ENCODE results near the gene KDM6A.
"Not testable (repeated sequence)": the region's sequence is repeated elsewhere in the genome, so short reads cannot be mapped to it uniquely, and the experiment has no call there.

KDM6A gene

DNA sequence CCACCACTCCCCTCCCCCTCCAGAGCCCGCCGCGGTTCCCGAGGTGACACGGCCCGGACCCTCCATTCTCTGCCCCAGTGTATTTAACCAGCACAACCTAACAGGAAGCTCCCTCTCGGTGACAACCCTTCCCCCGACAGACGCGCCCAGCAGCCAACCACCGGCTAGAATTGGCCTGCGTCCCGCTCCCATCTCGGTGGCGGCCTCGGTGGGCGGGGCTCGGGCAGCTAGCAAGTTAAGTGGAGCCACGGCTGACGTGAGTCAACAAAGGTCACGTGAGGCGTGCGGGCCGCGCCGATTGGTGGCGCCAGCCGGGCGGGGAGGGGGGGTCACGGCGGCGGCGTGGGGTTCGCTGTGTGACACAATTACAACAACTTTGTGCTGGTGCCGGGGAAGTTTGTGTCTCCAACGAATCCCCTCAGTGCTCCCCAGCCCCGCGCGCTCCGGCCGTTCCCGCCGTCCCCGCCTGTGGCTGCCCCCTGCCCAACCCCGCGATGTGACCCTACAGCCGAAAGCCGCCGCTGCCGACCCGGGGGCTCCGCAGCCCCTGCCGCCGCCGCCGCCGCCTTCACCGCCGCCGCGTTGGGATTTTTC lies at the start of gene KDM6A:
Gene KDM6A (plus strand): TSS at position 368 of the 594 bp plus-strand sequence. CDS start 364 bp downstream, outside the sequence.
- peak; percentile 86 to 92 for DNase-seq (ENCODE audit: low read depth in 2 of 2)

DNA sequence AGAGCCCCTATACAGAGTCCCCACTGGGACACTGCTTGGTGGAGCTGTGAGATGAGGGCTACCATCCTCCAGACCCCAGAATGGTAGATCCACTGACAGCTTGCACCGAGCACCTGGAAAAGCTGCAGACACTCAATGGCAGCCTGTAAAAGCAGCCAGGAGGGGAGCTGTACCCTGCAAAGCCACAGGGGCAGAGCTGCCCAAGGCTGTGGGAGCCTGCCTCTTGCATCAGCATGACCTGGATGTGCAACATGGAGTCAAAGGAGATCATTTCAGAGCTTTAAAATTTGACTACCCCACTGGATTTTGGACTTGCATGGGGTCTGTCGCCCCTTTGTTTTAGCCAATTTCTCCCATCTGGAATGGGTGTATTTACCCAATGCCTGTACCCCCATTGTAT lies 49.8 kb upstream of the KDM6A start:
- not testable (repeated sequence) for DNase-seq (ENCODE audit: low read depth in 2 of 2)

DNA sequence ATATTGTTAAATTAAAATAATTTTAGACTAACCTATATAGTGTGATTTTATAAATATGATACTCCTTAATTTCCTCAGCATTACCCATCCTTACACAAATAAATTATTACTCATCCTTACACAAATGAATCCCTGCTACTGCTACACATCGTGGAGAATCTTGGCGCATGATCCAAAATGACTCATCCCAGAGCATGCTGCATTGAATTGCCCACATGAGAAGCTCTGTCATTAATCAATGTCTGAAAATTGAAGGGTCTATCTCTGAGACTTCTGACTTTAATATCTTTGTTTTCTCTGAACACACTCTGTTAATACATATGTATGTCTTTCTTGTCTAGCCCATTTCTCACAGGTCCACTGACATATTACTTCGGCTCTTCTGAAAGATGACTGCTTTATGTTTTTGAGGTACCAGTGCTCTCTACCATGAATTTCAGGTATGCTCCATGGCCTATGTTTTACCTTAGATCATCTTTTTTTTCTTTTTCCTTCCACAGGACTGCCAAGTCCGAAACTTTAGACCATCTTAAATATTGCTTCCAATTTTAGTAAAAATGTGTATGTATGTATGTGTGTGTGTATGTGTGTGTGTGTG lies 44.9 kb upstream of the KDM6A start:
- DNase-seq (ENCODE audit: low read depth in 2 of 2) = no peak

DNA sequence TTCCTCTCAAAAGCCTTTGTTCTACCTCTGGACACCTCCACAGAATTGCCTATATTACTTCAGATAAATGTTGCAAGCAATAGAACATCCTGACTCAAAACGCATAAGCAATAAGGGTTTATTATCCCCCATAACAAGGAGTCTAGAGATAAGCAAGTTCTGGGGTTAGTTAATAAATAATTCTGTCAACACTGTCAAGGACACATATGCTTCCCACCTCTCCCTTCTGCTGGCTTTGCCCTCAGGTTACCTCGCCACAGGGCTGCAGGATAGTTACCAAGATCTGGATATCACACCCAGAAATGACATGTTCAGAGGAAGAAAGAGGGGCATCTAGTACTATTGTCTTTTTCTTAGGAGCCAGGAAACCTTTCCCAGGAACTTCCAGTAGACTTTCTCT lies 43.2 kb upstream of the KDM6A start:
- DNase-seq (ENCODE audit: low read depth in 2 of 2) = no peak

DNA sequence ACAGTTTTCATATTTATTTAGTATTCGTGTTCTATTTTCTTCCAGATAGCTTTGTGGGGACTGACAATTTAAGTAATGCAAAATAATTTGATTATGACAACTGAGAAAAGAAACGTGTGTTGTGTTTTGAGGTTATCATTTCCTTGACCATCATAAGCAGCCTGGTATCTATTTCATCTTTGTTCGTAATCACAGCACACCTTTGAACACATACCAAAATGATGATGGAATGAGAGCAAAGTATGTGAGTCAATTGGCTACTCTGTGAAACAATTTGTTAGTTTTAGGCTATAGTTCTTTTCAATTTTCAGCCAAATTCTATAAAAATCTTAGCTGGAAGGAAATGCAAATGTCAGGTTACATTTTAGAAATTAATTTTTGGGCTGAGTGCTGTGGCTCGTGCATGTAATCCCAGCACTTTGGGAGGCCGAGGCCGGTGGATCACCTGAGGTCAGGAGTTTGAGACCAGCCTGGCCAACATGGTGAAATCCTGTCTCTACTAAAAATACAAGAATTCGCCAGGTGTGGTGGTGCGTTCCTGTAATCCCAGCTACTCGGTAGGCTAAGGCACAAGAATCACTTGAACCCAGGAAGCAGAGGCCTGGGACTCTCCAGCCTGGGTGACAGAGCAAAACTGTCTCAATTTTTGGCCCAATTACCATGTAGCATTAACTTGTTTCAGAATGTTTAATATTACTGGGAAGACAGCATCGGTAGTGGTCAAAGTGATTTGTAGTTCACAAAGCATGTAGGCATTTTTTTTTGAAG lies 30.3 kb upstream of the KDM6A start:
- no peak for DNase-seq (ENCODE audit: low read depth in 2 of 2)

DNA sequence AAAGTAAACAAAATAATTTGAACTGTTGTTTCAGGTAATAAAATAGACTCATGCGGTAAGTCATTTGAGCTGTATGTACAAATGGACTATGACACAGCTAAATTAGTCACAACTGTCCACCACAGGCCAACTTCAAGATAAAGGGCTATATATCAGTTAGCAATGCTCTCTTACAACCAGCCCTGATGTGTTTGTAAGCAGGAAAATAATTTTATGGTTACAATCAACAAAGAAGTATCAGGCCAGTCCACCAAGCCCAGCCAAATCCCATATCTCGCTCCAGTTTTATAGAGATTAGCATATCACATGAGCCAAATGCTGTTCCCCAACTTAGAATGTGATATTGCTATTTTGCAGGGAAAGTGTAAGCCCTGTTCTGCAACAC lies 29.7 kb upstream of the KDM6A start:
- no peak for DNase-seq (ENCODE audit: low read depth in 2 of 2)

DNA sequence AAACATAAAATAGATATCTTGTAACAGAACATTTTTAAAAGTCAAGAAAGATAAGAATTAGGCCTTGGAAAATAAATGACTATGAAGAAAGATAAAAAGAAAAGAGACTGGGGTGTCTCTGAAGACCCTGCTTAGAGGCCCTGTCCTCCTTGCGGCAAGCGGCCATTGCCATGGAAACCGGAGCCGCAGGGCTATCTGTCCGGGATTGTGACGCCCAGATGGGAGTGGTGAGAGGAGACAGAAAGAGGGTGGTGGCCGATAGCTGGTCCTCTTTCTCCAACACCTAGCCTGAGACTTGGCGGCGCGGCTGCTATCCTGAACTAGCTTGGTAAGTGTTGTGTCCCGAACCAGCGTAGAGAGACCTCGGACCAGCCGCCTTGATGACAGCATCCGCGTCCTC lies 29.2 kb upstream of the KDM6A start, which contains the start of gene DUSP21:
Gene DUSP21 (plus strand): TSS at position 269 of the 400 bp plus-strand sequence. CDS start 112 bp downstream, at position 381.
- DNase-seq (ENCODE audit: low read depth in 2 of 2) = no peak

DNA sequence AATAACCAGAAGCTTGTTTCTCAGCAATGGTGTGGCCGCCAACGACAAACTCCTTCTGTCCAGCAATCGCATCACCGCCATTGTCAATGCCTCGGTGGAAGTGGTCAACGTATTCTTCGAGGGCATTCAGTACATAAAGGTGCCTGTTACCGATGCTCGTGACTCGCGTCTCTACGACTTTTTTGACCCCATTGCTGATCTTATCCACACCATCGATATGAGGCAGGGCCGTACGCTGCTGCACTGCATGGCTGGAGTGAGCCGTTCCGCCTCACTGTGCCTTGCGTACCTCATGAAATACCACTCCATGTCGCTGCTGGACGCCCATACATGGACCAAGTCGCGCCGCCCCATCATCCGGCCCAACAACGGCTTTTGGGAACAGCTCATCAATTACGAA lies 28.8 kb upstream of the KDM6A start:
- DNase-seq (ENCODE audit: low read depth in 2 of 2) = no peak

DNA sequence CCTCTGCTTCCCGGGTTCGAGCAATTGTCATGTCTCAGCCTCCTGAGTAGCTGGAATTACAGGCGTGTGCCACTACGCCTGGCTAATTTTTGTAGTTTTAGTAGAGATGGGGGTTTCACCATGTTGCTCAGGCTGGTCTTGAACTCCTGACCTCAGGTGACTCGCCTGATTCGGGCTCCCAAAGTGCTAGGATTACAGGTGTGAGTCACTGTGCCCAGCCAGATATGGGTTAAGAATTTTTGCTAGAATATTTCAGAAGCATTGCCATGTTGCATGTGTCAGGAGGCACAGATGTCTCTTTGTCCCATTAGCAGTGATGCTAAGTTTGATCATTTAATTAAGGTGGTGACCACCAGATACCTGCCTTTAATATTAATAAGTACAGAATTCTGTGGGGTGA lies 22.1 kb upstream of the KDM6A start:
- not testable (repeated sequence) for DNase-seq (ENCODE audit: low read depth in 2 of 2)

DNA sequence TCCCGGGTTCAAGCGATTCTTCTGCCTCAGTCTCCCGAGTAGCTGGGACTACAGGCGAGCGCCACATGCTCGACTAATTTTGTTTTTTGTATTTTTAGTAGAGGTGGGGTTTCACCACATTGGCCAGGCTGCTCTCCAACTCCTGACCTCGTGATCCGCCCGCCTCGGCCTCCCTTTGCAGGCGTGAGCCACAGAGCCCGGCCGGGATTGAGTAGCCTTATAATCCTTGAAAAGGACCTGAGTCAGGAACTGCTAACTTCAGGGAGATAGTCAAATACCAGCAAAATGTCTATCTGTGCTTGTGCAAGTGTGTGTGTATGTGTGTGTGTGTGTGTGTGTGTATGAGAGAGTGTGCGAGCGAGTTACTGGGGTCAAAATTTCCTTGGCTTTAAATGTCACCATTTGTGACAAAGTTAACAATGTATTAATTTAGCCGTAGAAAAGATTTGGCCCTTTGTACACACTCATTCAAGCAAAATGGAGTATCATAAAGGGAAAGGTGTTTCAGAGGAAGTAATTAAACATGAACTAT lies 1.8 kb upstream of the KDM6A start:
- DNase-seq (ENCODE audit: low read depth in 2 of 2) = no peak

DNA sequence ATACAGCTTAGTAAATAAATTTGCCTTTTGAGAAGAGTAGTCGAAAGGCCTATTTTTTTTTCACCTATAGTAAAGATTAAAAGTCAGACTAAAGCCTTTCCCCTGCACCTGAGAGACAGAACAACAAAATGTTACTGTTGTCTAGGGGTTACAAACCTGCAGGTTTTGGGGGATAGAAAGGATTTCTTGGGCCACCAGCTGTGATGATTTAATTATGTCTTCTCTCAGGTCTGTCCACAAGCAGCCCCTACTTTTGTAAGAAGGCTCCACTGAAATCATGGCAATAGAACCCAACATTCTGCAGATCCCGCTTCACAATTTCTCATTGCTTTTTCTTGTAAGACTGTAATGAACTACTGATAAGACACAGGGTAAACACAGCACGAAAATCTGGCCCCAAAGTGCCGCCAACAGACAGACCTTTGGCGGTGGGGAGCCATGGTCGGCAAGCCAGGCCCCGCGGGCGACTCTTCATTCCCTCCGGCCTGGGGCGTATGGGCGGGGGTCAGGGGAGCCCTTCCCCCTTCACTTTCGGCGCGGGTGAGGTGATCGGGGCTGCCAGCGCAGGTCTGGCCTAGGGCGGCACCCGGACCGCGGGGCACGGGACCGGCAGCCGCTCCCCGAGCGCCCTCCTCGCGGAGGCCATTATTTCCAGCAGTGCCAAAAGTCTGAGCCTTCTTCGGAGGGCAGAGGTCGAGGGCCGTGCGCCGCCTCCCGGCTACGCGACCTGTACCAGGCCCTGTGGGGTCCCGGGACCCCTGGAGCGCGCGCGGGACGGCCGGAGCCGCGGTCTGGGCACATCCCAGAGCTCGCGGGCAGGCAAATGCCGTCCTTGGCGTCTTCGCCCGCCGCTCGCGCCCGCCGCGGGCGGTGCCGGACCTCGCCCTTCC lies 812 bp upstream of the KDM6A start:
- DNase-seq (ENCODE audit: low read depth in 2 of 2) = peak in 1 of 2 donors; percentile 2

DNA sequence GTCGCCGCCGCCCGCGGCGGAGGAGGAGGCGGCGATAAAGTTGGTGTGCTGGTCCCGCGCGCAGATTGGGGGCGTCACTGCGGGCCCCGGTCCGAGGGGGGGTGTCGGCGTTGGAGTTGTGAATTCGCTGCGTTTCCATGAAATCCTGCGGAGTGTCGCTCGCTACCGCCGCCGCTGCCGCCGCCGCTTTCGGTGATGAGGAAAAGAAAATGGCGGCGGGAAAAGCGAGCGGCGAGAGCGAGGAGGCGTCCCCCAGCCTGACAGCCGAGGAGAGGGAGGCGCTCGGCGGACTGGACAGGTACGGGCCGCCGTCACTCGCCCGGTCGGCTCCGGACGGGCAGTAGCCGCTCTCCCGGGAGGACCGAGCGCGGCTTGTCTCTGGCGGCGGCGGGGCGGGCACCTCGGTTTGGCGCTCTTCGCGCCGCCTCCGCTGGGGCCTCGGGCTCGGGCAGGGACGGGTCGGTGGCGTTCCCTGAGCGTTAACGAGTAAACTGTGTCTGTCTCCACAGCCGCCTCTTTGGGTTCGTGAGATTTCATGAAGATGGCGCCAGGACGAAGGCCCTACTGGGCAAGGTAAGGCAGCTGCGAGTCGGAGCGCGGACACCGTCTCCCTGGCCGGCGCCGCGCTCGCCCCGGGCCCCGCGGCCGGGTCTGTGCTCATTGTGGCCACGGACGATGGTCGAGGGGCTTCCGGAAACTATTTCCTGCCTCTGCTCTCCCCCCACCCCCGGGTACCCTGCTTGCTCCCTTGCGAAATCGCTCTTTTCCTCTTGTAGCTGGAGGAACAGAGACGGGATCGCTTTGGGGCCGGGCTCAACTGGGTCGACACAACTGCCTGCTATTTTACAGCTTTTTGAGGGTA lies 658 bp downstream of the KDM6A start:
- DNase-seq (ENCODE audit: low read depth in 2 of 2) = peak; percentile 22 to 33

DNA sequence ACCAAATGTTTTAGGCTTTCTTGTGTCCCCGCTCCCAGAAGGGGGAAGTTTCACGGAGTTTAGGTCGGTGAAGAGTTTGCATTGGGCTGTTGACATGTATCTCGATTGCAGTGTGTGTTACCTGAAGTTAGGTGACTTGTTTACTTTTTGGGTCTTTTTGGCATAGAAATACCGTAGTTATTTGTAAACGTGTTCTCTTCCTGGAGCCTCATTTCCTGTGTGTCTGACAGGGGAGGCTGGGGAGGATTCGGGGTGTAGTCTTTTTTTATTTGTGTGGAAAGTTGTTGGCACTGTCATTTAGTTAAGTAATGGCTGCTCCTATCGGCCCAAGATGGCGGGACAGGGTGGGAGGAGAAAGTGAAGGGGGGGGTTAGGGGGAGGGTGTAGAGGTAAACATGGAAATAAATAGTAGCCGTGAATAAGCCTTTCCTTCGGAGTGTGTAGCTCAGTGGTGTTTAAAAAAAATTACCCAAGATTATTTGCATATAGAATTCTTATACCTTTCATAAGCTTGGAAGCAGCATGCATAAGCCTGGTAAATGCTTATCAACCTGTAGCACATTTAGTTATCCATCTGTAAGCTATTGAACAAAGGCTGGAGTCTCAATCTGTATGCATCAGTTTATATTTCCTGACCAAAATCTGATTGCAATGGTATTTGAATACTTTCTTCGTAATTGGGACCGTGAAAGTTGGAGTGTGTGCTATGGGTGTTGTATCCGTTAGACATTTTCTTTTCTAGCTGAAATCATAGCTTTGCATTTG lies 1.6 kb downstream of the KDM6A start:
- DNase-seq (ENCODE audit: low read depth in 2 of 2) = peak in 1 of 2 donors; percentile 24

DNA sequence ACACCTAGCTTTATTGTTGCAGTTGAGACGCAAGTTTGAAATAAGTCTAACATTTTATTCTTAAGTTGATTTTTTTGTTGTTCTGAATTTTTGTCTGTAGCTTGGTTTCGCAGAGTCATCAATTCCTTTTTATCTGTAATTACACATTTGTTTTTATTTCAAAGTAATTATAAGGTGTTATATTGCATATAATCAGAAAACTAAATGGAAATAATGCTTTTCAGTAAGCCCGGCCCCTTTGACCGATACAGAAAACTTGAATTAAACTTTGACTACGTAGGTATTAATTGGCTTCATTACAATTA lies 2.1 kb downstream of the KDM6A start:
- no peak for DNase-seq (ENCODE audit: low read depth in 2 of 2)

DNA sequence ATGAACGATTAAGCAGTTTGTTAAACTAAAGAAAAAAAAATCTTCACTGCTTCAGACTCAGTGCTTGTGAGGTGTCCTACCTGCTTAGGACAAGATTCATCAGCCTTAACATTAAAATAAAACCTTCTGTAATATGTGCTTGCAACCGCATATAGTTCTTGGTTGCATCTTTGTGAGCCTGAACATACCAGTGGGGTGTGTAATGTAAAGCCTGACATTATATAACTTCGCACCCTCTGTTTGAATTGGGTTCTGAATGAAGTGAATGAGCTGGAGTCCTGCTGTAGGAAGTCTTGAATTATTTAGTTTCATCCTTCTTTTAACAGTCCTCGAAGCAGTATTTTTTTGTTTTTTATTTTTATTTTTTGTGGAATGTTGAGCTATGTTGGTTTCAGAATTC lies 3.1 kb downstream of the KDM6A start:
- no peak for DNase-seq (ENCODE audit: low read depth in 2 of 2)

DNA sequence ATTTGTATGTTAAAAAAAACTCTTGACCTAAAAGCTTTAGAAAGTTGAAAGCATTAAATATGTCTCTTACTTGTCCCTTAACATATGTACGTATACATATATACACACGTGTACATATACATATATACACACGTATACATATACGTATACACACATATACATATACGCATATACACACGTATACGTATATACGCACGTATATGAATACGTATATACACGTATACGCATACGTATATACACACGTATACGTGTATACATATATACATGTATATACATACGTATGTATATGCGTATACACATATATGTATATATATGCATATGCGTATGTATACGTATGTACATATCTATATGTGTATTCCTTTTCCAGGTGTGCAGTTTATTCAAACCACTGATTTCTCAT lies 3.8 kb downstream of the KDM6A start:
- DNase-seq (ENCODE audit: low read depth in 2 of 2) = no peak

DNA sequence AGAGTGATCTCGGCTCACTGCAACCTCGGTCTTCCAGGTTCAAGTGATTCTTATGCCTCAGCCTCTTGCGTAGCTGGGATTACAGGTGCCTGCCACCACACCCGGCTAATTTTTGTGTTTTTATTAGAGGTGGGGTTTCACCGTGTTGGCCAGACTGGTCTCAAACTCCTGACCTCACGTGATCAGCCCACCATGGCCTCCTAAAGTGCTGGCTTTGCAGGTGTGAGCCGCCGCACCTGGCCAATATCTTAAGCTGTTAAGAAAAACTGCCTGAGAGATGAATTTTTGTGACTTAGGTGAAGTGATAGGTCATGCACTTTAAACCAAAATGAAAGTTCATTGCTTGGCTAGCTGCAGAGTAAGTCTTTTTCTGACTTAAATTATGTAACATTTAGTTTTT lies 5.8 kb downstream of the KDM6A start:
- no peak for DNase-seq (ENCODE audit: low read depth in 2 of 2)

DNA sequence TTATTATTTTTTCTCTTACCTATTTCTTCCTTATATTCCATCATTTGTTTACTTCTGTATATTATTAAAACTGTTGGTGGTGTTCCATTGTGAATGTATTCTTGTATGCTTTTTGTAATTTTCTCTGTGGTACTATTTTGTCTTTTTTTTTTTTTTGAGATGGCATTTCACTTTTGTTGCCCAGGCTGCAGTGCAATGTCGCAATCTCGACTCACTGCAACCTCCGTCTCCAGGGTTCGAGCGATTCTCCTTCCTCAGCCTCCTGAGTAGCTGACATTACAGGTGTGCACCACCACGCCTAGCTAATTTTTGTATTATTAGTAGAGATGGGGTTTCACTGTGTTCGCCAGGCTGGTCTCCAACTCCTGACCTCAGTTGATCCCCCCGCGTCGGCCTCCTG lies 8.6 kb downstream of the KDM6A start:
- DNase-seq (ENCODE audit: low read depth in 2 of 2) = no peak

DNA sequence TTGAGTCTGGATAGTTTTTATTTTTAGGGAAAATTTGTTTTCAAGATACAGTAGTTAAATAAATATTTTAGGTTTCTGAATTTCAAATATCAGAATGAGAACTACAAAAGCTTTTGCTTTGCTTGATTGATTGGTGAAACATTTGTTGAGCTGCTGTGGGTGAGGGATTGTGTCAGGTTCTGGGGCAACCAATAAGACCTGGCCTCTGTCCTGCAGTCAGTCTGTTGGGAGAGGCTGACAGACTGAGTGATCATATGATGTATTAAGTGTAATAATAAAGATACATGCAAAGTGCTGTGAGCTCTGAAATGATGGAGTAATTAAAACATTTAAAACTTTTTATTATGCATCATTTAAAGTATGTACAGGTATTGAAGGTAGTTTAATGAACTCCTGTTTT lies 9.6 kb downstream of the KDM6A start:
- DNase-seq (ENCODE audit: low read depth in 2 of 2) = no peak

DNA sequence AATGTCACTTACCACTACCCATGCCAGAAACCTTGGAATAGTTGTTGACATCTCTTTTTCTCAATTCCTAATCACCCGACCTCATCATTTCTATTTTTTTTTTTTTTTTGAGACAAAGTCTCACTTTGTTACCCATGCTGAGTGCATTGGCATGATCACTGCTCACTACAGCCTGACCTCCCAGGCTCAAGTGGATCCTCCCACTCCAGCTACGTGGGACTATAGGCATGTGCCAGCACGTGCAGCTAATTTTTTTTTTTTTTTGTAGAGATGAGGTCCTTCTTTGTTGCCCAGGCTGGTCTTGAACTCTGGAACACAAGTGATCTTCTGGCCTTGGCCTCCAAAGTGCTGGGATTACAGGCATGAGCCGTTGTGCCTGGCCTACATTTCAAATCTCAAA lies 12.0 kb downstream of the KDM6A start:
- no peak for DNase-seq (ENCODE audit: low read depth in 2 of 2)

Data from stimulated activated CD4-positive, alpha-beta T cell treated with anti-CD3 and anti-CD28 coated beads, Interleukin-4, amount 100 ng/mL, for 48 hours (primary cell).